HG03354 (cell line): Measurements from ENCODE around the gene DNAAF3.
"Not testable (repeated sequence)": the region's sequence is repeated elsewhere in the genome, so short reads cannot be mapped to it uniquely, and the experiment has no call there.

Experiments used
- ATAC-seq: cut with Tn5 transposase; IDR thresholded peaks from one replicate; pipeline ENCODE4 v1.9.1; 2021; ENCODE audit warnings: mild to moderate bottlenecking; ENCODE audit not compliant: unreplicated experiment, poor library complexity, severe bottlenecking

DNAAF3 gene

DNA sequence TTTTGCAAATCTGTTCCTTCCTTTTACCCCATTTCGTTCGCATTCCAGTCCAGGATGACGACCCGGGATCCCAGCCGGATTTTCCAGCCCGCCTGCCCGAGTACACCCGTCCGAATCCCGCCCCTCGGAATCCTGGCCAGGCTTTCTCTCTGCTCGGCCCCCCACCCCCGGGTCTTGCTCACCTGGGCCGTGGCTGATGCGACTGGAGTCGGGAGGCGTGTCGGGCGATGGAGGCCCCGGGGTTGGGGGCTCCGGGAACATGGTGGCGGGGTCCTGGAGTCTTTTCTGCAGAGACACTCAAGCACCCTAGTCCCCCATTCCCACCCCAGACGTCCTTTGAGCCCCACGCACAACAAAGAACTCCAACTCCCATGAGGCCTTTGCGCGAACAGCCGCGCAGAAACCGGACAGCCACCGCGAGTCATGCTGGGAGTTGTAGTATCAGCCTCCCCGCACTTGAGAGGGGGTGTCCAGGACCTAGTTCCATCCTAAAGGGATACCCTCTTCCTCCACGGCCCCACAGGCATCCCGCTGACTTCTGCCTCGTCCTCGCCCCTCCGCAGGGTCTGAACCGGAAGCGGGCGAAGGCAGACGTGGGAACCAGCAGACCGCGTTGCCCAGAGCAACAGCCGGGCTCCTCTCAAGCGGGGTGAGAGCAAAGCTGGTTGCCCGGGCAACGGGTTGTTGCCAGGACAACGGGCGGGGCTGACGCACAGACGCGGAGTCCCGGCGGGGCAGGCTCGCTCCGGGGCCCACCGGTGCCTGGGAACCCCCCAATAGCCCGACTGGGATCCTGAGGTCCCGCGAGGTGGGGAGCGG, 12.6 kb upstream of the DNAAF3 start:
- ATAC-seq = peak; percentile 83

DNA sequence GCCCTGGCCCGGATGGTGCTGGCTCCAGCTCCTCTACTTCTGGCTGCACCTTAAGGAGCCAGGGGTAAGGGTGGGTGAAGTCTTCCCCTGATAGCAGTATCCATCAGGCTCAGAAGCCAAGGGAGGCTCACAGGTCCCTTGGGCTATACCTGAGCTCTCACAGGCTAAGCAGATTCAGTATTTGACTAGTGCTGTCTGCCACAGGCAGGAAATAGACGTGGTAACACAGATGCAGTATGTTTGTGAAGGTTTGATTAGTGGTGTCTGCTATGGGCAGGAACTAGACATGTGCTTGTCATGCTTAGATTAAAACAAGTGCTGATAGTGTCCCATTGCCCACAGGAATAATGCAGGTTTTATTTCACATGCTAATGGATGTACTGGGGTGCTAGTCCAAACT, 9.7 kb upstream of the DNAAF3 start:
- ATAC-seq = no peak

DNA sequence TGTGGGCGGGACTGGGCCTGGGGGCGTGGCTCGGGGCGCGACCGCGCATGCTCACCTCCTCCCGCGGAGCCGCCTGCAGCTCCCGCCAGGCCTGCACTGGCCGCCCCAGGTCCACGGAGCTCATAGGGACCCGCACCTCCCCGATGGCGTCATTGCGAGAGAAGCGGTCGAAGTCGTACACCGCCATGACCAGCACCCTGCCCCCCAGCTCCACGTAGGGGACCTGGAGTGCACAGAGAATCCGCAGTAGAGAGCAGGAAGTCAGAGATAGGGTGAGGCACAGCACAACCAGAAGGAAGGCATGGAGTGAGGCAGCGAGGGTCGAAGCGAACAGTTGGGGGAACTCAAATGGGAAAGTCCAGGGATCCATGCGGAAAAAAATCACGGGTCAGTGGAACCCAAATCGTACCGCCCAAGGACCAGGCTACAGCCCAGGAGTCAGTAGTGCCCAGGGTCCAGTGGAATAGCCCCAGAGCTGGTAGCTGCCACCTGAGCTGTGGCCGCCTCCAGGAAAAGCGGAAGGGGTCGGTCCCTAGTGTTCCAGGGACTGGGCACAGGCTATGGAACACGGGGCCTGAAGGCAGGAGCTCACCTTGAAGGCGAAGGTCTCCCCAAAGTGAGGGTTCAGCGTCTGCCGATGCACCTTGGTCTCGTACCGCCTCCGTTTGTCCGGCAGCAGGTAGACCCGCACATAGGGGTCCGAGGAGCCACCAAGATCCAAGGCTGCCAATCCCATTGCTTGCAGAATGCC, 8.9 kb upstream of the DNAAF3 start:
- no peak for ATAC-seq

DNA sequence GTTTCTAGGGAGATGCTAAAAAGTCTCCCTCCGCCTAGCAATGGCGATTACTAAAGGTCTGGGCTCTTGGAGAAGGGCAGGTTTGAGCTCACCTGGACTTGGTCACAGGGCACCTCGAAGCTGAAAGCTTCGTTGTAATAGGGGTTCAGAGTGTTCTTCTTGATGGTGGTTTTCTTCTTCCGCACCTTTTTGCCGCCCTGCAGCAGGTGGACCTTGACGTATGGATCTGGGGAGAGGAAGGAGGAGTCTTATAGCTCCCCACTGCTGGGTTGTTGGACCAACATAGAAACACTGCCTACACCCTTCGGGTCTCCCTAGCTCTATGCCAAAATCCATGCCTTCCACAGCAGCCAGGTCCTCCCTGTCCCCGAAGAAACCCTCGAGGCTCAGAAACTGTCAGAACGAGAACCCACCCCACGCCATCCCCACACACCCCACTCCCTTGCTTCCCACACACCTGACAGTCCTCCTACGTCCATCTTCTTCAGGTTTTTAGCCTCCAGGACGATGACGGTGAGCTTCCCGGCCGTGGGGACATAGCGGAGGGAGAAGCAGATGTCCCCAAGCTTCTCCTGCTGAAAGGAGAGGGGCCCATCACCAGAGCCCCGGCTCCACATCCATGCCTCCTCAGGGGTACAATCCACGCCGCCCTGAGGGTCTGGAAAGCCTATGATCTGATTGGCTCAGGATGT, 8.2 kb upstream of the DNAAF3 start:
- ATAC-seq = no peak

DNA sequence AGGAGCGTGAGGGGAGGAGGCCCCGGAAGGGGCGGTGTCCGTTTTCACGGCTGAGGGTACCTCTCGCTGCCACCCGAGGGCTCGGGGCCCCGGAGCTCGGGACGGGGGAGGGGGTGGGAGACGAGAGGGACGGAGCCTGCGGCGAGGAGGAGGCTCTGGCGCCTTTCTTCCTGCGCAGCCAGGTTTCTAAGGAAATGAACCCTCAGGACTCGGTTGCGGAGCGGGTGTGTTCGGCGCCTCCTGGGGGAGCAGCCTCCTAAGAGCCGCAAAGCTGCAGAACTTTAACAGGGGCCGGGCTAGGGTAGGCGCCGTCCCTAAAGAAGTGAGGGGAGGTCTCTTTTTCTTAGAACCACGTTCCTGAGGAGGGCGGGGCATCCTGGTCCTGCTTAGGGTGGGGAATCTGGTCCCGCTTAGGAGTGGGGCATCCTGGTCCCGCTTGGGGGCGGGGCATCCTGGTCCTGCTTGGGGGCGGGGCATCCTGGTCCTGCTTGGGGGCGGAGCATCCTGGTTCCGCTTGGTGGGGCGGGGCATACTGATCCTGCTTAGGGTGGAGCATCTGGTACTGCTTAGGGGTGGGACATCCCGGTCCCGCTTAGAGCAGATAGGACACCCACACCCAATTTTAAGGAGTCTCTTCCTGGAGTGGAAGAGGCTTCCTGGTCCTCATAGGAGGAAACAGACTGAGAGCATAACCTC, 7.4 kb upstream of the DNAAF3 start:
- no peak for ATAC-seq

DNA sequence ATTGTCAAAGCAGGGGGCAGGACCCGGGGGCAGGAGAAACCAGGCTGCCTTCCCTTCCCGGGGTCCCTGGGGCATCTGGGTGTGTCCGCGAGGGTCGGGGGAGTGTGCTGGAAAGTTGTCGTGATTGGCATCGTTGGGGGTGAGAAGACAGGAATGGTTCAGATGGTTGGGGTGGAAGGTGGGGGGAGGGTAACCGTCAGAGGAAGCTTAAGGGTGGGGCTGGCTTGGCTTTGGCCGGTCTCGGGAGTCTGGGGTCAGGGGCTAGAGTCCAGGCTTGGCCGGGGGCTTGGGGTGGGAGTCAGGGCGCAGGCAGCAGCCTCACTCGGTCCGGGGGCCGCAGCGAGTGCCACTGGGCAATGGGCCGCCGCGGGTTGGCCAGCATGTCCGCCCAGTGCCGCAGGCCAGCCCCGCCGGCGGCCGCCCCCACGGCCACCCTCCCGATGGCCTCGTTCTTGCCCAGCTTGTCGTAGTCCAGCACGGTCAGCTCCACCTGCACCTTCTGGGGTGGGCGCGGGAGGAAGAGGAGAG, 6.8 kb upstream of the DNAAF3 start:
- ATAC-seq = no peak

DNA sequence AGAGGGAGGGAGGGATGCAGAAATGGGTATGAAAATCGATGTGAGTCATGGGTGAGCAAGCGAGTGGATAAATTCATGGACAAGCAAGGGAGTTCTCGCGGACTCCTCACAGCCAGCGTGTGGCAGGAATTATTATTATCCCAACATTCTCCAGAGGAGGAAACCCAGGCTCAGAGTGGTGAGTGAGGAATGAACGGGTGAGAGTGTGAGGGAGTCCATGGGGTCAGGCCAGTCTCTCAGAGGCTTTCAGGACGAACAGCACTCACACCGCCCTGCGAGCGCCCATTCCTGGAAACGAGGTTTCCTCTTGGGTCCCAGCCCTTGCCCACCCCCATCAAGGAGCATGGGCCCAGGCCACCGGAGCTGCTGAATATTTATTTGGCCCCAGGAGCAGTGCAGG, 6.3 kb upstream of the DNAAF3 start:
- ATAC-seq = no peak

DNA sequence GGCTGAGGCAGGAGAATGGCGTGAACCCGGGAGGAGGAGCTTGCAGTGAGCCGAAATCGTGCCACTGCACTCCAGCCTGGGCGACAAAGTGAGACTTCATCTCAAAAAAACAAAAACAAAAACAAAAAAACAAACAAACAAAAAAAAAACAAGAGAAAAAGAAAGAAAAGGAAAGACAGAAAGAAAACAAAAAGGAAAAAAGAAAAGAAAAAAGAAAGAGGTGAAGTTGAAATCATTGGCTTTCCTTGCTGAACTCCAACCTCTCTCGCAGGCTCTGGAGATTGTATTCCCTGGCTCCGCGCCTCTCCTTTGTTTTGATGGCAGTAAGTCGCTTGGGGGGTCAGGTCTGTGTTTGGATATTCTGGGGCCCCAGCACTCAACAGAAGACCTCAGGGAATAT, 5.9 kb upstream of the DNAAF3 start:
- ATAC-seq = not testable (repeated sequence)

DNA sequence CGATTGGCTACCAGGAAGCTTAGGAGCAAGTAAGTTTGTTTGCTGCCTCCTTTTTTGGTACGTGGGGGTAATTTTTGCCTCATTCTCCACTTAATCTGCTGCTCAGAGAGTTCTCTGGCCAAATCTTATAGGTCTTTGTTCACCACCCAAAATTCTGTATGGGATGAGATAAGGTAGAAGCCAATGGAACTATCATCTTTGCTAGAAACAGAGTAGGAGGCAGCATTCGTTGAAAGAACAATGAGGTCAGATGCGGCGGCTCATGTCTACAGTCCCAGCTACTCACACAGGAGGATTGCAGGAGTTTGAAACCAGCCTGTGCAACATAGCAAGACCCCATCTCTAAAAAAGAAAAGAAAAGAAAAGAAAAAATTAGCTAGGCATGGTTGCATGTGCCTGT, 5.0 kb upstream of the DNAAF3 start:
- ATAC-seq = no peak

DNA sequence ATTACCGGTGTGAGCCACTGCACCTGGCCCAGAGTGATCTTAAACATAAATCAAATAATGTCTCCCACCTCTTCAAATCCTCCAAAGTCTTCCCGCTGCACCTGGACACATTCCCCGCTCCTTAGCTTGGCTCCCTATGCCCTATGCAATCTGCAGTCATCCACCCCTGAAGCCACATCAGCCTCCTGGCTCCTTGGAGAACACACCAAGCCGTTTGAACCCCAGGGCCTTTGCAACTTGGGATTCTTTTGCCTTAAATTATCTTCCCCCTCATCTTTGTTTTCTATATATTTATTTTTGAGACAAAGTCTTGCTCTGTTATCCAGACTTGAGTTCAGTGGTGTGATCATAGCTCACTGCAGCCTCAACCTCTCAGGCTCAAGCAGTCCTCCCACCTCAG, 2.7 kb upstream of the DNAAF3 start:
- ATAC-seq = no peak

DNA sequence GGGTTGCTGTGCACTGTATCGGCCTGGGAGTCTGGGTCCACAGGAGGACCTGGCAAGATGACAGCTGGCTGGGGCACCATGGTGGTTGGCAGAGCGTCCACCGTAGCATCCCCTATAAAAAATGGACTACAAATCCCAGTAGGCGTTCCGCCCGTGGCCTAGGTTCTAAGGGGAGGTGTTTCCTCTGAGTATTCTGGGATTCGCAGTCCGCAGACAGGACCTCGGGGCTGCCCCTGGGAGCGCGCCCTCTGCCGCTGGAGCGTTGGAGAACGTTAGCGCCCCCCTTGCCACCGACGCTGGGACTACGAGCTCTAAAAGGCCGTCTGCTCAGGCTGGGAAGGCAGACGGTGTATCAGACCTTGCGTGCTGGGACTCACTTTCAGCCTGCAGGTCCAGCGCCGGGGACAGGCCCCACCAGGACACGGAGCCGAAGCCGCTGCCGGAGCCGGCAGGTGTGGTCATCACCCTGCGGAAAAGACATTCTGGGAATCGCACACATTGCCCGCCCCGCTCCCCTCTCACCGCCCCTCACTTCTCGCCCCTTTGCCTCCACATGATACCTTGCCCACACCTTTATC, 372 bp downstream of the DNAAF3 start:
- peak; percentile 34 for ATAC-seq

DNA sequence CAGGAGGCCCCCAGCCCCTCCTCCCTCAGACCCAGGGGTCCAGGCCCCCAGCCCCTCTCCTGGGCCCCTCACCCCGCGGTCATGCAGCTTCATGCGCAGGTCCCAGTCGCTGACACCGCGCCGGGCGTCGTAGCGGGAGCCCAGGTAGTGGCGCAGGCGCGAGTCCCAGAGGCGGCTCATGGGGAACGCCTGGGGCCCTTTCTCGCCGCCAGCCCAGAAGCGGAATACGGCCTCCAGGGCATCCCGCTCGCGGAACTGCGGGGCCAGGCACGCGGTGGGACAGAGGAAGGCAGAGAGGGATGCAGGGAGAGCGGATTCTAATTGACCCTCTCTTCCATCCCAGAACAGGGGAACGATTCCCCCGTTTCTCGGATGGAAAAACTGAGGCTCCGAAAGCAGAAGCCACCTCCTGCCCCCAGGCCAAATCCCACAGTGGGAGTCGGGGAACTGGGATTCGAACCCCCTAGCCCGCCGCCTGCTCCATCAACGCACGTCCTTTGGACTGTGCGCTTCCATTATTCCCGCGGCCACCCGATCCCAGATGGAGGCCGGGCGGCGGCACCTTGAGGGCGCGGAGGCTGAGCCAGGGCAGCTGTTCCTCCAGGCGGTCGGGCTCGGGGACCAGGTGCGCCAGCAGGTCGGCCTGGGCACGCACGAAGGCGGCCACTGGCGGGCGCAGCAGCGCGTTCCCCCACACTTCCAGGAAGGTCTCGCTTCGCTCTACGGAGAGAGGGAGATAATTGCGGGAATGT, 4.7 kb downstream of the DNAAF3 start:
- ATAC-seq = no peak

DNA sequence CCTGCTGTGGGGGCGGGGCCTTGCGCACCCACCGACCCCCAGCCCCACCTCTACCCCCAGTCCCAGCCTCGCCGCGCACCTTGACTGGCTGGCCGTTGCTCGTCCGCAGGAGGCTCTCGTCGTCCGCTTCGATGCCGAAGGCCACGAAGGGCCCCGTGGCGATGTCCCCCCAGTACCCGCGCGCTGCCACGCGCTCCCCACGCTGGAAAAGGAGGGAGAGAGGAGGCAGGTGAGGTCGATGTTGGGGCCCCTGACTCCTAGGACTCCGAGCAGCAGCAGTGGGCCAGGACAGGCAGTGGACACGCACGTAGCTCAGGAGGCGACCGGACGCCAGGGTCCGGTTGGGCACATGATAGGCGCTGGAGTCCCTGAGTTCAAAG, 5.4 kb downstream of the DNAAF3 start:
- no peak for ATAC-seq

DNA sequence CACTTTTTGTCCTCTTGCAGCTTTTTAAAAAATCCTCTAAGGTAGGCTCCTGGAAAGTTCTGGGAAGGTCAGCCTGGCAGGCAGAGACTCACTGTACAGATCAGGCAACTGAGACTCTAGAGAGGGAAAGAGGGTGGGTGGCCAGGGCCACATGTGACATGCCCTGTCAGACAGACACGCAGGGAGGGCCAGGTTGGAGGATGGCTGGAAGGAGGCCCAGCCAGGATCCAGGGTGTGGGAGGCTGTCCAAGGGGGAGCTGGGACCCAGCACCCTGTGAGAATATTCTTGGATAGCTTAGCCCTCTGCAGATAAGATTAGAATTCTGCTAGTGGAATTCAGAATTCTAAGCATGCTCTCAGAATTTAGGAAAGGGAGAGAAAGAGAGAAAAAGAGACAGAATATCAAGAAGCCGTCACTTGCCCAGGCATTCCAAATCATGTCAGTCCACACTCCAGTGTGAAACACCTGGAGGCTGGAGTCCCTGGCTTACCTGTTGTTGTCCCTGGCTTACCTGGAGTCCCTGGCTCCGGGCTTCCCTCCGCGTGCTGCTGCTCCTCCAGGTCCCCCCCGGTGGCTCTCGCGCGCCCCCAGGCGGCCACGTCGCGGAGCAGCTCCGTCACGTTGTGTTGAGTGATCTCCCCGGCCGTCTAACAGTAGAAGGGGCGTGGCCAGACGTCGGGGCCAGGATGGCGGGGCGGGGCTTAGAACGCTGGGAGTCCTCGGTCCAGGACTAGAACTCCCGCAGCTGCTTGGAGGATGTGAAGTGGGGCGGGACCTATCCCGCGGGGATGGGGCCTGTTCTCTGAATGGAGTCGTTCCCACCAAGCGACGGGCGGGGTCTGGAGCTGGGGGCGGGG, 6.1 kb downstream of the DNAAF3 start:
- peak; percentile 76 for ATAC-seq

DNA sequence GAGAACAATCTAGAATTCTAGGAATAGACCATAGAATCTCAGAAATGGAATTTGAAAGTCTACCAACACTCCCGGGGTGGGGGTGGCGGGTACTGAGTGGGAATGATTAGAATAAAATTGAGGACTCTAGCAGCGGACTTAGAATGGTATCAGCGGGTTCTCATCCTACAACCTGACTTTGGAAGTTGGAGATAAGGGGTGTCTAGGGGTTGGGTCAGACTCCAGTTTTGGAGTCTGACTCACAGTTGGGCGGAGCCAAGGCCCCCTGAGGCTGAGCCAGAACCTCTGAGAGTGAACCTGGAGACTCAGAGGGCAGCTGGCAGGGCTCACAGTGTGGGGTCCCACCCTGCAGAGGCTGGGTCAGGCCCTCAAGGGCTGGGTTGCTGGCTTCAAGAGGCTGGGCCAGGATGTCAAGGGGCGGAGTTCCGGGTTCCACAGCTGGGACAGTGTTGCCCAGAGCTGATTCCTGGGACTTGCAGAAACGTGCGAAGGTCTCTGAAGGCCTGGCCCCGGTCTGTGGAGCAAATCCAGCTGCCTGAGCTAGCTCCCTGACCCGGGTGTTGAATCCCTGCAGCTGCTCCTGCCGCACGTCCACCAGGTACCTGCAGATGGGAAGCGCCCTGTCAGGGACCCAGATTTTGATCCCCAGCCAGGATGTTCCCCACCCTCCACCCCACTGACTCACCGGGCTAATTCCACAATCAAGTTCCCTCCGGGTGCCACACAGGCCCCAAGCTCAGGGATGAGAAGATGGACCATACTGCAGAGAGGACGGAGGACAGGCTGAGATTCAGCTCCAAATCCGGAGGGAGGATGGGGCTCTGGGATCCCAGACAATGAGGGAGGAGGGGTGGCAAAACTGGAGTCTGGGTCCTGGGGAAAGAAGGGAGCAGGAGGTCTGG, 7.3 kb downstream of the DNAAF3 start:
- ATAC-seq = no peak

DNA sequence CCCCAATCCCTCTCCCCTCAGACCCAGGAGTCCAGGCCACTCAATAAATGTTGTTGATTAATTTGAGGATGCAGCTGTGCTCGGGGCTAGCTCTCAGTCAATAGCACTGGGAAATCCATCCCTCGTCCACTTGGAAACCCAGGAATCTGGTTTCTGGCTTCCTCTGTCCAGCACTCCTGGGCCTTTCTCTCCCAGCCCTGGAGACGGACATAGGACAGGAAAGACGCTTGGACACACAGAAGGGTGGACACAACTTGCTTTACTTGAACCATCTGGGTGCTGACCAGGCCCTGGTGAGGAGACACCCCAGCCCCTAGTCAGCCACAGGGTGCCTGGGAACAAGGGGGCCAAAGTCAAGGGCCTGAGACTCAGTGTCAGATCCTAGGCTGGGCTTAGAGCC, 8.0 kb downstream of the DNAAF3 start:
- no peak for ATAC-seq
